Astrocyte of the cerebellum (primary cell): ENCODE results near the gene DIP2B.

Source experiments
- DNase-seq: peaks from one replicate; pipeline ENCODE4 v3.0.0-alpha.2; 2011; ENCODE audit warnings: low read depth
- H3K4me3 ChIP-seq: 2 replicates; pipeline ENCODE4 v1.5.1; 2011; ENCODE audit warnings: mild to moderate bottlenecking, low read depth, low read length, moderate library complexity
- in situ Hi-C: cut with HindIII; loops from 2 replicates; pipeline ENCODE4 v1.10.0; 2017; ENCODE audit warnings: low sequenced_read_pairs
- TF ChIP-seq, protein P1 (sequence below): IDR thresholded peaks from 2 replicates; pipeline ENCODE4 v1.5.1; 2012; ENCODE audit warnings: low read length, low read depth, moderate library complexity, mild to moderate bottlenecking; ENCODE audit errors: missing control alignments

DIP2B gene

GRCh38 chr12:50564237-50564947 is 59.6 kb downstream of the DIP2B start:
- DNase-seq: no peak
- TF ChIP-seq, protein P1, sequence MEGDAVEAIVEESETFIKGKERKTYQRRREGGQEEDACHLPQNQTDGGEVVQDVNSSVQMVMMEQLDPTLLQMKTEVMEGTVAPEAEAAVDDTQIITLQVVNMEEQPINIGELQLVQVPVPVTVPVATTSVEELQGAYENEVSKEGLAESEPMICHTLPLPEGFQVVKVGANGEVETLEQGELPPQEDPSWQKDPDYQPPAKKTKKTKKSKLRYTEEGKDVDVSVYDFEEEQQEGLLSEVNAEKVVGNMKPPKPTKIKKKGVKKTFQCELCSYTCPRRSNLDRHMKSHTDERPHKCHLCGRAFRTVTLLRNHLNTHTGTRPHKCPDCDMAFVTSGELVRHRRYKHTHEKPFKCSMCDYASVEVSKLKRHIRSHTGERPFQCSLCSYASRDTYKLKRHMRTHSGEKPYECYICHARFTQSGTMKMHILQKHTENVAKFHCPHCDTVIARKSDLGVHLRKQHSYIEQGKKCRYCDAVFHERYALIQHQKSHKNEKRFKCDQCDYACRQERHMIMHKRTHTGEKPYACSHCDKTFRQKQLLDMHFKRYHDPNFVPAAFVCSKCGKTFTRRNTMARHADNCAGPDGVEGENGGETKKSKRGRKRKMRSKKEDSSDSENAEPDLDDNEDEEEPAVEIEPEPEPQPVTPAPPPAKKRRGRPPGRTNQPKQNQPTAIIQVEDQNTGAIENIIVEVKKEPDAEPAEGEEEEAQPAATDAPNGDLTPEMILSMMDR: no peak
- H3K4me3 ChIP-seq: no peak overlapping the region
- in situ Hi-C loops: no loop called here

GRCh38 chr12:50564948-50565297 is 60.1 kb downstream of the DIP2B start:
- H3K4me3 ChIP-seq: no peak overlapping the region
- in situ Hi-C loops: no loop called here
- TF ChIP-seq, protein P1: no peak
- no peak for DNase-seq

DNA sequence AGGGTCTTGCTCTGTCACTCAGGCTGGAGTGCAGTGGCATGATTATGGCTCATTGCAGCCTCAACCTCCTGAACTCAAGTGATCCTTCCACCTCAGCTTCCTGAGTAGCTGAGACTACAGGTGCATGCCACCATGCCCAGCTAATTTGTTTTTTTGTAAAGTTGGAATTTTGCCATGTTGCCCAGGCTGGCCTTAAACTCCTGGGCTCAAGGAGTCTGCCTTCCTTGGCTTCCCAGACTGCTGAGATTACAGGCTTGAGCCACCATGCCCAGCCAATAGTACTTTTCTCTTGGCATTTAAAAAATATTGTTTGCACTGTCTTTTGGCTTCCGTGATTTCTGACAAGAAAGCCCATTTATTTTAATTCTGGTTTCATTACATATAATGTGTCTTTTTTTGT is 61.3 kb downstream of the DIP2B start:
- in situ Hi-C loops: no loop called here

DNA sequence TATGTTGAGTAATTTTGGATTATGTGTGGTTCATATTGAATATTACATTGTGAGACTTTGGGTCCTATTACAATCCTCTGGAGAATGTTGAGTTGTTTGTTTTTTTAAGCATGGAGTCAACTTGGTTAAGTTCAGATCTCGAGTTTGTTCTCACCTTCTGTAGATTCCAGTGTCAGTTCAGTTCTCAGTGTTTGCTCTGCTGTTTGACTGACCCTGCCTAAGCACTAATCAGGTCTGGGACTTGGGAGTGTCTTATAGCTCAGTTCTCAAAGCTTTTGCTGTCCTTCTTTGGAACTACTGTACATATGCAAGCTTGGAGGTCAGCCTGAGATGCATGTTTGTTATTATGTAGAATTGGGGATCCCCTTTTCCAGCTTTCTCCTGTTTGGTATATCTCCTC is 63.1 kb downstream of the DIP2B start:
- TF ChIP-seq, protein P1: no peak
- no peak overlapping the region for H3K4me3 ChIP-seq
- DNase-seq: no peak
- in situ Hi-C loops: no loop called here

More for the DNA sequence above, 61.3 kb downstream of the DIP2B start:
- H3K4me3 ChIP-seq: no peak overlapping the region
- DNase-seq: no peak
- TF ChIP-seq, protein P1: no peak

DNA sequence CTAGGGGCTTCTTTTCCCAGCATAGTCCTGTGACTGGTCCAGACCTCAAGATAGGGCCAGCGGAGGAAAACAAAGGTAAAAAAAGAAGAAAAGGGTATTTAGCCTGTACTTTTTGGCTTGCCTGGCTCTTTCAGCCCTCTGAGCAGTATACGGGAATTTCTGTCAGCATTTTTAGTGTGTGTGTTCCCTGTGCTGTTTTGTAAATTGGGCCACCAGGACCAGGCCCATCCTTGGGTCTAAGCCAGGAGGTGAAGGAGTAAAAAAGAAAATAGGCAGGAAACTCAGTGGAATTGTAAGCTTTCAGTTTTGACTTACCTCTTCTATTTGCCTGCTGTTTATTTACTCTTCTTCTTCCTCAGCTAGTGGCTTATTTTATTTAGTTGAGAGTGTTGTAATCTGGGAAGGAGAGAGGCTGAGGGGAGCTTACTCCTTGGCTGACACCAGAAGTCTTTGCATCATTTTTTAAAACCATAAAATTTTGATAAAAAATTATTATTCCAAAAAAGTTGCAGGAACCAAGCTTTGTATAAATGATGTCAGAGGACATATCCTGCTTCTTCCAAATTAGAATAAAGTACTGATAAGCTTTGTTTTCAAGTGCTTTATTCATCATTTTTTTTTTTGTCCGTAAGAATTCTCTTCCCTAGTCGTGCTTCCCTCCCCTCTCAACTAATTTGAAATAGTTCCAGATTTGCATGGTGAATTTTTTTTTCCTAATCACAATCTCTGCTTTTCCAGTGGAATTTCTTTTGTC is 63.7 kb downstream of the DIP2B start:
- TF ChIP-seq, protein P1: no peak
- DNase-seq: no peak
- no peak overlapping the region for H3K4me3 ChIP-seq
- in situ Hi-C loops: no loop called here

DNA sequence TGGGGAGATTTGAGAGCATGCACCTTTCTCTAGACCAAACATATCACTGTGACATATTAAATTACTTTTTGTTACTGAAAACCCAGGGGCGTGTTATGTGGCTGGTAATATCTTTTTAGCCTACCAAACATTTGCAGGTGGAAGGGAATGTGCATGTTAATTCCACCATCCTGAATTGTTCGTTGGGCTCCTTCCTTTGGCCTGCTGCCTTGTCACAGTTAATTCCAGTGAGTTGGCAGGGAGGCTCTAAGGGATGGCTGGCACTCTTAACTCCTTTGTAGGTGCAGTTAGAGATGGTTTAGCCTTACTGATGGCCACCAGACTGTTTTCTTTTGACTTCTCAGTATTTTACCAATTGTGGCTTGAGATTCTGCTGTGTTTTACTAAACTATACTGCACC is 64.5 kb downstream of the DIP2B start:
- DNase-seq: no peak
- TF ChIP-seq, protein P1: no peak
- H3K4me3 ChIP-seq: no peak overlapping the region
- in situ Hi-C loops: no loop called here
